ENCODE measurements around the gene GPR151.
"Not testable (repeated sequence)": the region's sequence is repeated elsewhere in the genome, so short reads cannot be mapped to it uniquely, and the experiment has no call there.

GPR151 gene

DNA sequence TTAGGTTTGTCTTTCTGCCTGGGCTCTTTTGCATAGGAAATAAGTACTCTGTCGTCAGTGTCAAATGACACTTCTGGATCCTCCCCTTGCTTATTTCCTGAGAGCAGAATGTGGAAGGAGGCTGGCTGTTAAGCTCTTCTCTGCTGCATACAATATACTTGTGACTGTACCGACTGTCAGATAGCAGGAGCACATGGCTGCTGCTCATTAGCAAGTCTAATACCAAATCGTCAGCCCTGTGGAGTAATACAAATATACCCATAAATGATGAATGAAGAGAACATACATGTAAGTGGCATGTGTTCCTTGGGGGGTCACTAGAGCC lies at the start of gene GPR151:
TSS of gene GPR151 (minus strand) at position 40 of the 325 bp plus-strand sequence. CDS start 77 bp downstream, outside the sequence.
- TF ChIP-seq, protein P1, sequence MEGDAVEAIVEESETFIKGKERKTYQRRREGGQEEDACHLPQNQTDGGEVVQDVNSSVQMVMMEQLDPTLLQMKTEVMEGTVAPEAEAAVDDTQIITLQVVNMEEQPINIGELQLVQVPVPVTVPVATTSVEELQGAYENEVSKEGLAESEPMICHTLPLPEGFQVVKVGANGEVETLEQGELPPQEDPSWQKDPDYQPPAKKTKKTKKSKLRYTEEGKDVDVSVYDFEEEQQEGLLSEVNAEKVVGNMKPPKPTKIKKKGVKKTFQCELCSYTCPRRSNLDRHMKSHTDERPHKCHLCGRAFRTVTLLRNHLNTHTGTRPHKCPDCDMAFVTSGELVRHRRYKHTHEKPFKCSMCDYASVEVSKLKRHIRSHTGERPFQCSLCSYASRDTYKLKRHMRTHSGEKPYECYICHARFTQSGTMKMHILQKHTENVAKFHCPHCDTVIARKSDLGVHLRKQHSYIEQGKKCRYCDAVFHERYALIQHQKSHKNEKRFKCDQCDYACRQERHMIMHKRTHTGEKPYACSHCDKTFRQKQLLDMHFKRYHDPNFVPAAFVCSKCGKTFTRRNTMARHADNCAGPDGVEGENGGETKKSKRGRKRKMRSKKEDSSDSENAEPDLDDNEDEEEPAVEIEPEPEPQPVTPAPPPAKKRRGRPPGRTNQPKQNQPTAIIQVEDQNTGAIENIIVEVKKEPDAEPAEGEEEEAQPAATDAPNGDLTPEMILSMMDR (IDR thresholded peaks at IDR 0.05; ENCODE audit: low read depth, low read length) = no peak
- H3K4me3 ChIP-seq (ENCODE audit: low read depth, low read length) = no peak within 1 kb of the TSS

DNA sequence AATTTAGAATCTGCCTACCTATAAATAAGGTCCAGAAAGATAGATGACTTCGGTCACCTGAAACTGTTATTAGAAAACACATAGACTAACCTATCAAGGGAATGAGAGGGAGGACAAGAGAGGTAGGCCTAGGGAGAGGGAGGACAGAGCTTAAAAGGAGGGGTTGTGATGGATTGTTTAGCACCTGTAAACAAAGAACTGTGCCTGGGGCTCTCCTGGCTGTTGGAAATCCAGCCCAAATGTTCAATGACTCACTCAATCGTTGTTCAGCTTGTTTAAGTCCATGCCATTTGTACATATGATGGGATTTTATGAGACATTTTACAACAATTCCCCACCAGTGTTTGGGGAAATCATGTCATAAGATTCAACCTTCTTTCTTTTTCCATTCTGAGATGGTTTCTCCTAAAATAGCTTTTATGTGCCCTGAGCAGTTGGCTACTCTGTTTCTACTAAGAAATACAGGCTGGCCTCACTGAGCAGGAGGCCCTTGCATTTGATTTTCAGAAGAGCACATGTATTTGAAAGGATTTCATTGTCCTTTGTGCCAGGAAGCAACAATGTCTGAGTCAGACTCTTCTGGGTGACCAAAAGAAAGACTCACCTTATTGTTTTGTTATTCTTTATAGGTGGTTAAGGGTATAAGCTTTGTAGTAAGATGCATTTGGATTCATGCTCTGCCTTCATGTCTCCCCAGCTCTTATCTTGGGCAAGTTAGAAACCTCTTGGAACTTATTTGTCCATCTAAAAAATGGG lies 48.2 kb upstream of the GPR151 start:
- no peak overlapping the region for H3K4me3 ChIP-seq (ENCODE audit: low read depth, low read length)
- TF ChIP-seq, protein P1 (IDR thresholded peaks at IDR 0.05; ENCODE audit: low read depth, low read length) = no peak

DNA sequence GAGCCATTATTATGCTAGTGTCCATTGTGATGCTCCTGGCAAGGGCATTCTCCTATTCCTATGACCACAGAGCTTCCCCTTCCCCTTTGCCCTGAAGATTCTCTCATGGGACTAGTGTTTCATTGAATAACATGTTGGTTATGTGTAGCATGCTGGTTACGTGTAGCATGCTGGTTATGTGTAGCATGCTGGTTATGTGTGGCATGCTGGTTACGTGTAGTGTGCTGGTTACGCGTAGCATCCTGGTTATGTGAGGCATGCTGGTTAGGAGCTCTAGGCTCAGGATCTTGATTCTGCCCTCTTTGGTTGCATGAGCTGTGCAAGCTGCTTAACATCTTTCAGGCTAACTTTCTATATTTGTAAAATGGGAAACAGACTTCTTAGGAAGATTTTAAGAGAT lies 46.5 kb upstream of the GPR151 start:
- TF ChIP-seq, protein P1 (IDR thresholded peaks at IDR 0.05; ENCODE audit: low read depth, low read length) = no peak
- H3K4me3 ChIP-seq (ENCODE audit: low read depth, low read length) = no peak overlapping the region

DNA sequence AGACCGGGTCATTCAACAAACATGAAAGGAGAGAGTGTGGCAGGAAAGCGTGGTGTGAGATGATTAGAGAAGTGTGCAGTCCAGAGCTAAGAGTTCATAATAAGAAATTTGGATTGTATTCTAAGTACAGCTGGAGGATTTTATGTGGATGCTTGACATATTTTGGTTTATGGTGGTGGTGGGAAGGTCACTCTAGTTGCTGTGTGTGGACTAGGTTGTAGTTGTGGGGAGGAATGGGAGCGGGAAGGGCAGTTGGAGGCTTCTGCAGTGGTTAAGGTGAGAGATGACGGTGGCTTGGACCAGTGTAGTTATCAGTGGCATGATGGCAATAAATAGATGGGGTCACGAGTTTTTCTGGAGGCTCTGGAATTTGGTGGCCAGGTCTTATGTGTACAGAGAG lies 45.7 kb upstream of the GPR151 start:
- no peak overlapping the region for H3K4me3 ChIP-seq (ENCODE audit: low read depth, low read length)
- TF ChIP-seq, protein P1 (IDR thresholded peaks at IDR 0.05; ENCODE audit: low read depth, low read length) = no peak

DNA sequence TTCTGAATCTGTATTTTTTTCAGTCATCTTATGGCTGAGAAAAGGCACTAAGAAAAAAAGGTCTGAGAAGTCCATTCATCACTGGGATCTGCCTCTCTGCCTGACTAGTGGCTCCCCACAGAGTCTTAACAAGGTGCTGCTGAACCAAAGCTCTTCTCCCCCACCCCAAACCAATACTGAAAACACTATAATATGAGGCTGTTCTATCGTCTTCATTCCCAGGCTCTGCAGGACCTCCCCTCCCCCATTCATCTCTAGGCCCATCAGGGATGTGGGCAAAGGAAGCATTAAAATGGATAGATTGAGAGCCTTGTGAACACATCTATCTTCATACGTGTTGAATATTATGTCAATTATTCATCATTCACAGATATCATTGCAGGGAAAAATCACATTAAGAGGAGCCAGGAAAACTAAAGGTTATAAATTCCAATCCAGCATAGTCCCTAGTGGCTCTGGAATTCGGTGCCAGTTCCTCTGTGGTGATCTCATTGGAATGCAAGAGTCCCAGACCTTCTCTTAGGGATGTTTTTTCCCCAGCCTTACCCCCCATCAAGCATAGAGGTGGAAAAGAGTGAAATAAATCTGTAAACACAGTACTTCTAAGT lies 44.3 kb upstream of the GPR151 start:
- no peak overlapping the region for H3K4me3 ChIP-seq (ENCODE audit: low read depth, low read length)
- TF ChIP-seq, protein P1 (IDR thresholded peaks at IDR 0.05; ENCODE audit: low read depth, low read length) = no peak

DNA sequence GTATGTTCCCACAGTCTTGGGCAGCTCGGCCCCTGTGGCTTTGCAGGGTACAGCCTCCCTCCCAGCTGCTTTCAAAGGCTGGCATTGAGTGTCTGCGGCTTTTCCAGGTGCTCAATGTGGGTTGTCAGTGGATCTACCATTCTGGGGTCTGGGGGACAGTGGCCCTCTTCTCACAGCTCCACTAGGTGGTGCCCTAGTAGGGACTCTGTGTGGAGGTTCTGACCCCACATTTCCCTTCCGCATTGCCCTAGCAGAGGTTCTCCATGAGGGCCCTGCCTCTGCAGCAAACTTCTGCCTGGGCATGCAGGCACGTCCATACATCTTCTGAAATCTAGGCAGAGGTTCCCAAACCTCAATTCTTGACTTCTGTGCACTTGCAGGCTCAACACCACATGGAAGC lies 40.9 kb upstream of the GPR151 start:
- H3K4me3 ChIP-seq (ENCODE audit: low read depth, low read length) = not testable (repeated sequence)

DNA sequence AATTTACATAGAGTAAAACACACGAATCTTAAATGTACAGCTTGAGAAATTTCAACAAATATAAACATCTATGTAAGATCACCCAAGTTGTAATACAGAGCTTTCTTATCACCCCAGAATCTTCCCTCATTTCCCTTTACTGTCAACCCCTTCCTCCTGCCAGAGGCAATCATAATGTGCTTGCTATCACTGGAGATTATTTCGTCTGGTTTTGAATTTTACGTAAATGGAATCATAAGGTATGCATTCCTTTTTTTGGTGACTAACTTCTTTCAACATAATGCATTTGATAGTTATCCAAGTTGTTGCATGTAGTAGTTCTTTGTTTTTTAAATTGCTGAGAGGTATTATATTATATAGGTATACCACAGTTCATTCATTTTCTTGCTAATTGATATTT lies 37.5 kb upstream of the GPR151 start:
- TF ChIP-seq, protein P1 (IDR thresholded peaks at IDR 0.05; ENCODE audit: low read depth, low read length) = no peak
- no peak overlapping the region for H3K4me3 ChIP-seq (ENCODE audit: low read depth, low read length)

Measured in WI38 (cell line).